ENCODE measurements around the gene DDC. TPM values are rescaled to one million over a fixed set of nuclear protein-coding genes. Genes with fewer than 3 reads are reported as not detected.

DDC gene
- polyA plus RNA-seq, 2 donors, result 0.18 to 0.37 TPM

DNA sequence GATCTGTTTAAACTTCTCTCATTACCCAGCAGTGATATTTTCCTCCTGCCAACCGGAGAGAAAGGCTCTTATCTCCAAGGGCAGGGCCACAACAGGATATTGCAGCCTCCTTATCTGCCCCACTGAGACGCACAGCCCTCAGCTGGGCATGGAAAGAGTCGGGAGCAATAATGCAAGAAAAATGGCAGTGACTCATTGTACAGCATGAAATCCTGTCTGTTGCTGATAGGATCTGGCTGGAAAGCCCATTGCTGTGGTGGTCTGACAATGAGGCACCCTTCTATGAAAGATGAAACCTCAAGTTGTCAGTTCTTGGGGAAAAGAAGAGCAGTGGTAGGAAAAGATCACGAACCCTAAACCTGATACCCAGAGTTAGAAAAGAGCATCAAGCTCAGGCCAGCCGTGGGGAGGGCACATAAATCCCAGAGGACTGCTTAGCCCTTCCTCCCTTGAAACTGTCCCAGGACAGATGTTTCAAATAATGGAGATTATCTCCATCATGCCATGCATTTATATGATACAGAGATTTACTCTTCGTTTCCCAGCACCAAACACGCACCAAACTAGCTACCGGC lies 68.0 kb downstream of the DDC start:
- Histone ChIP-seq H3K36me3 (ENCODE audit: control insufficient read depth in 2 of 2, insufficient read depth in 2 of 2, low read length in 1 of 2) (no peaks in the 10 kb centered on the region), H3K27me3 (ENCODE audit: control insufficient read depth in 1 of 2, insufficient read depth in 2 of 2, low read length in 2 of 2) (no peaks in the 10 kb centered on the region), H3K4me3 (ENCODE audit: low read depth in 1 of 2, low read length in 2 of 2) (no peak overlapping the region), H3K27ac (ENCODE audit: low read depth in 2 of 2, low read length in 1 of 2) (no peak overlapping the region), H3K9me3 (ENCODE audit: control insufficient read depth in 2 of 2, insufficient read depth in 1 of 2, low read depth in 1 of 2, low read length in 1 of 2) (peaks cover 0 to 2% of the 10 kb centered on the region in 2 donors), H3K4me1 (ENCODE audit: control insufficient read depth in 2 of 2, insufficient read depth in 2 of 2, low read length in 1 of 2) (peaks cover 0 to 3% of the 10 kb centered on the region in 2 donors)
- WGBS, 2 donors, result 65 to 75% methylated on average over 8 of the region's 8 CpGs

DNA sequence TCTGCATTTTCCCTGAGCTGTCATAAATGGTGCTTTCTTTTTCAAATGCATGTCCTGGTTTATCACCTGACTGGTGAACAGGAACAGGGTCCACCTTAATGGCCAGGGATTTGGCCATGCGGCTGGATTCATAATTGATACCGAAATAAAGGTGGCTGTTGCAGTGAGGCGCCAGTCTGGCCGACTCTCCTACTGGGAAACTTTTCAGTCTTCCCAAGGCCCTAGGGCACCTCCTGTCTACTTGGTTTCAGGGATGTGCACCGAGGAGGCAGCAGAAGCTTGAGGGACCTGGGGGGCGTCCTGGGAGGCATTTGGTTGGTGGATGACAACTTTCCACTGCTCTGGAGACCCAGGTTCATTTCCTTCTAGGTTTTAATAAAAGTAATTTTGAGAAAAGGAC lies 68.6 kb downstream of the DDC start:
- Histone ChIP-seq H3K9me3 (ENCODE audit: control insufficient read depth in 2 of 2, insufficient read depth in 1 of 2, low read depth in 1 of 2, low read length in 1 of 2) (peaks cover 0 to 2% of the 10 kb centered on the region in 2 donors), H3K27ac (ENCODE audit: low read depth in 2 of 2, low read length in 1 of 2) (no peak overlapping the region), H3K4me3 (ENCODE audit: low read depth in 1 of 2, low read length in 2 of 2) (no peak overlapping the region), H3K27me3 (ENCODE audit: control insufficient read depth in 1 of 2, insufficient read depth in 2 of 2, low read length in 2 of 2) (no peaks in the 10 kb centered on the region), H3K36me3 (ENCODE audit: control insufficient read depth in 2 of 2, insufficient read depth in 2 of 2, low read length in 1 of 2) (no peaks in the 10 kb centered on the region), H3K4me1 (ENCODE audit: control insufficient read depth in 2 of 2, insufficient read depth in 2 of 2, low read length in 1 of 2) (peaks cover 0 to 3% of the 10 kb centered on the region in 2 donors)
- WGBS, 2 donors, result 71 to 75% methylated on average over 6 of the region's 6 CpGs

DNA sequence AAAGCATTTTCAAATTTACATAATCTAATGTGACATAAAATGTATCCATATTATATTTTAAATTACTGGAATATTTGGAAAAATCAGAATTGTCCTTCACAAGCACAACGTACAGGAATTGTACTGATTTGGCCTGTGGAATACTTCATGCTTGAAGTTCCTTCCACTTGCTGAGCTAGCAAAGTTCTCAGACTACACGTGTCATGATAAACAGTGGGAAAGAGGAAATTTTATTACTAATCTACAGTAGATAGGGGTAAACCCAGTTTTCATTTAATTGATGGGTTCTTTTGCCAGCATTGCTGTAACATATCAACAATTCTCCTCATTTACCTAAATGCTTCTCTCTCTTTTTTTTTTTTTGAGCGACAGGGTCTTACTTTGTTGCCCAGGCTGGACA lies 69.5 kb downstream of the DDC start:
- Histone ChIP-seq H3K36me3 (ENCODE audit: control insufficient read depth in 2 of 2, insufficient read depth in 2 of 2, low read length in 1 of 2) (no peaks in the 10 kb centered on the region), H3K4me1 (ENCODE audit: control insufficient read depth in 2 of 2, insufficient read depth in 2 of 2, low read length in 1 of 2) (peaks cover 0 to 3% of the 10 kb centered on the region in 2 donors), H3K27me3 (ENCODE audit: control insufficient read depth in 1 of 2, insufficient read depth in 2 of 2, low read length in 2 of 2) (no peaks in the 10 kb centered on the region), H3K9me3 (ENCODE audit: control insufficient read depth in 2 of 2, insufficient read depth in 1 of 2, low read depth in 1 of 2, low read length in 1 of 2) (peaks cover 0 to 2% of the 10 kb centered on the region in 2 donors), H3K27ac (ENCODE audit: low read depth in 2 of 2, low read length in 1 of 2) (no peak overlapping the region), H3K4me3 (ENCODE audit: low read depth in 1 of 2, low read length in 2 of 2) (no peak overlapping the region)
- WGBS, 2 donors, result 74 to 78% methylated on average over 3 of the region's 3 CpGs

DNA sequence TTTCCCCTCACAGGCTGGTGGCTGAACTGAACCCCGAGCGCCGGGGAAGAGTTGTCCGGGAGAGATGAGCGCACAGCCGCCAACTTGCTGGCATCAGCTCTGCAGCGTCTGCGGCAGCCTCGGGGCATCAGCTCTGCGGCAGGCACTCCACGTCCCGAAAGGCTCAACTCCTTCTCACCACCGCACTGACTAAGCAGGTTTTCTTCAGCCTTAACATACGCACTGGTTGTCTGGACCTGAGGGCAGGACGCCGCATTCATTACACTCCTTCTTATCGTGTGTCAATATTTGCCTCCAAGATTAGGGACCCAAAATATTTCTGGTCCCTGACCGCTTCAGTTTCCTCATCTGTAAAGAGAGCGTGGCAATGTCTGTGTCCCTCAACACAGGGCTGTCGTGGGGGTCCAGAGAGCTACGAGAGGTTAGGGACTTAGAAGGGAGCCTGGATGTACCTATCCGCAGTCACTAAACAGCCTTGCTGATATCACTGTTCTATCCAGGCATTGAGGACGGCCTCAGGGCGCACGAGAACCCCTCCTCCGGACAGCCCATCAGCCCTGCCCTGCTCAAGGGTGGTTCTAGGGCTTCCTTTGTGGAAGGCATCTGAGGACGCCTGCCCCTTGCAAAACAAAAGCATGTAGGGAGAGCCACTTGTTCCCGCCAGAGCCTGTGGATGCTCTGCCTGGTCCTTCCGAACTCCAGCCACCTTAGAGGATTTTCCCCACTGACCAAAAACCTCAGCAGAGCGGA lies 72.3 kb downstream of the DDC start:
- Histone ChIP-seq H3K4me3 (ENCODE audit: low read depth in 1 of 2, low read length in 2 of 2) (no peak overlapping the region), H3K9me3 (ENCODE audit: control insufficient read depth in 2 of 2, insufficient read depth in 1 of 2, low read depth in 1 of 2, low read length in 1 of 2) (no peaks in the 10 kb centered on the region), H3K36me3 (ENCODE audit: control insufficient read depth in 2 of 2, insufficient read depth in 2 of 2, low read length in 1 of 2) (no peaks in the 10 kb centered on the region), H3K27ac (ENCODE audit: low read depth in 2 of 2, low read length in 1 of 2) (no peak overlapping the region), H3K27me3 (ENCODE audit: control insufficient read depth in 1 of 2, insufficient read depth in 2 of 2, low read length in 2 of 2) (no peaks in the 10 kb centered on the region), H3K4me1 (ENCODE audit: control insufficient read depth in 2 of 2, insufficient read depth in 2 of 2, low read length in 1 of 2) (no peaks in the 10 kb centered on the region)
- 93 to 94% methylated on average over 30 of the region's 30 CpGs for WGBS, 2 donors

DNA sequence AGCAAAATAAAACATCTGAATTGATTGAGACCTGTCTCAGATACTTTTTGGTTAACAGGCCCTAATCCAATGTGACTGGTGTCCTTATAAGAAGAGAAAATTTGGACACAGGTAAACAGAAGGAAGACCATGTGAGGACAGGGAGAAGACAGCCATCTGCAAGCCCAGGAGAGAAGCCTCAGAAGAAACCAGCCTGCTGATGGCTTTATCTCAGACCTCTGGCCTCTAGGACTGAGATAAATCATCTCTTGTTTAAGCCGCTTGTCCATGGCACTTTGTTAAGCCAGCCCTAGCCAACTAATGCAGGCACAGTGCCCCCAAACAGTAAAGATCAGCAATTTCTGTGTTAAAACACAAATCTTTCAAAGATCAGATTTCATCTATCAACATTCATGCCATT lies 73.3 kb downstream of the DDC start:
- H3K27ac ChIP-seq (ENCODE audit: low read depth in 2 of 2, low read length in 1 of 2), result no peak overlapping the region
- no peaks in the 10 kb centered on the region for H3K36me3 ChIP-seq (ENCODE audit: control insufficient read depth in 2 of 2, insufficient read depth in 2 of 2, low read length in 1 of 2)
- H3K4me3 ChIP-seq (ENCODE audit: low read depth in 1 of 2, low read length in 2 of 2), result no peak overlapping the region
- H3K9me3 ChIP-seq (ENCODE audit: control insufficient read depth in 2 of 2, insufficient read depth in 1 of 2, low read depth in 1 of 2, low read length in 1 of 2), result no peaks in the 10 kb centered on the region
- H3K4me1 ChIP-seq (ENCODE audit: control insufficient read depth in 2 of 2, insufficient read depth in 2 of 2, low read length in 1 of 2), result no peaks in the 10 kb centered on the region
- 78 to 80% methylated on average over 1 of the region's 1 CpG for WGBS, 2 donors
- H3K27me3 ChIP-seq (ENCODE audit: control insufficient read depth in 1 of 2, insufficient read depth in 2 of 2, low read length in 2 of 2), result no peaks in the 10 kb centered on the region

DNA sequence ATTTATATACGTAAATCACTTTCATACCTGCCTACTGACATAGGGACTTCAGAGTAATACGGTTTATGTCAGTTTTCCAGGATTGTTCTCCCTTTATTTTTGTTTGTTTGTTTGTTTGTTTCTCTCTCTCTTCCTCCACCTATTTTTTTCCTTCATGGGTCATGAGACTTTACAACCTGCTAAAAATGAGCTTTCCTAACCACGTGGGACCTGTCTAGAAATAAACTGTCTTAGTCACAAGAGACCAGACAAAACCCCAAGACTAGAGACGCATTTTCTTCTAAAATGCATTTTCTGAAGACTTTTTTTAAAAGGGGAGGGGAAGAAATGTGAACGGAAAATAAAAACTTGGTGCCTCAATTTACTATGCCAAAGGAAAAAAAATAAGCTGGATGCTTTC lies 74.0 kb downstream of the DDC start:
- Histone ChIP-seq H3K36me3 (ENCODE audit: control insufficient read depth in 2 of 2, insufficient read depth in 2 of 2, low read length in 1 of 2) (no peaks in the 10 kb centered on the region), H3K9me3 (ENCODE audit: control insufficient read depth in 2 of 2, insufficient read depth in 1 of 2, low read depth in 1 of 2, low read length in 1 of 2) (no peaks in the 10 kb centered on the region), H3K27me3 (ENCODE audit: control insufficient read depth in 1 of 2, insufficient read depth in 2 of 2, low read length in 2 of 2) (no peaks in the 10 kb centered on the region), H3K27ac (ENCODE audit: low read depth in 2 of 2, low read length in 1 of 2) (no peak overlapping the region), H3K4me1 (ENCODE audit: control insufficient read depth in 2 of 2, insufficient read depth in 2 of 2, low read length in 1 of 2) (no peaks in the 10 kb centered on the region), H3K4me3 (ENCODE audit: low read depth in 1 of 2, low read length in 2 of 2) (no peak overlapping the region)
- WGBS, 2 donors, result 65 to 67% methylated on average over 5 of the region's 5 CpGs

DNA sequence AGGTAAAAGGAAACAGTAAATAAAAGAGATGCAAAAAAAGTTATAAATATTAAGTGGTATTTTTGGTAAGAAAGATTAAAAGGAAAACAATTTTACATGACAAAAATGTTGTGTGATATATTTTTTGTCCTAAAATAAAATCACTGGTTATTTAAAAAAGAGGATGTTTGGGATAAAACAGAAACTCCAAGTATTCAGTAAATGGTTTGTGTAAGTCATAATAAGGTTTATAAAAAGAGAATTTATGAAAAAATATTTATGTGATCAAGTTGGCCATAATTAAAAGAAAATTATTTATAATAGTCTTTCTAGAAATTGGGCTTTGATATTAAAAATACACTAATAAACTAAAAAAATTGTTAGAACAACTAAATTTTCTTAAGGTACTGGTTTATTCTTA lies 76.8 kb downstream of the DDC start:
- H3K4me3 ChIP-seq (ENCODE audit: low read depth in 1 of 2, low read length in 2 of 2), result no peak overlapping the region
- H3K27ac ChIP-seq (ENCODE audit: low read depth in 2 of 2, low read length in 1 of 2), result no peak overlapping the region
- no peaks in the 10 kb centered on the region for H3K36me3 ChIP-seq (ENCODE audit: control insufficient read depth in 2 of 2, insufficient read depth in 2 of 2, low read length in 1 of 2)
- no peaks in the 10 kb centered on the region for H3K27me3 ChIP-seq (ENCODE audit: control insufficient read depth in 1 of 2, insufficient read depth in 2 of 2, low read length in 2 of 2)
- H3K9me3 ChIP-seq (ENCODE audit: control insufficient read depth in 2 of 2, insufficient read depth in 1 of 2, low read depth in 1 of 2, low read length in 1 of 2), result no peaks in the 10 kb centered on the region
- no peaks in the 10 kb centered on the region for H3K4me1 ChIP-seq (ENCODE audit: control insufficient read depth in 2 of 2, insufficient read depth in 2 of 2, low read length in 1 of 2)

DNA sequence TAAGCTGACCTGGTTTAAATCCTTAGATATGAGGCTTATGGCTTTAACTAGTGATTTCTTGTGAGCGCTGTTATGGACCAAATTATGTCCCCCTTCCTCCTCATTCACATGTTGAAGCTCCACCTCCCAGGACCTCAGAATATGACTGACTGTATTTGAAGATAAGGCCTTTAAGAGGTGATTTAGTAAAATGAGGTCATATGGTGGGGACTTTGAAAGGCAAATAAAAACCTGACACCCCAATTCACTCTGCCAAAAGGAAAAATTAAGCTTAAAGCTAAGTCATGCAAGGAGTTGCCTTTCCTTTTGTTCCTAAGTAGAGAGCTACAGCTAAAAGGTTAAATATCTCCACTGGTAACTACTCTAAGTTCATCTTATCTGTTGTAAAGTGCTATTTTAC lies 78.7 kb downstream of the DDC start:
- Histone ChIP-seq H3K27me3 (ENCODE audit: control insufficient read depth in 1 of 2, insufficient read depth in 2 of 2, low read length in 2 of 2) (no peaks in the 10 kb centered on the region), H3K36me3 (ENCODE audit: control insufficient read depth in 2 of 2, insufficient read depth in 2 of 2, low read length in 1 of 2) (no peaks in the 10 kb centered on the region), H3K27ac (ENCODE audit: low read depth in 2 of 2, low read length in 1 of 2) (no peak overlapping the region), H3K9me3 (ENCODE audit: control insufficient read depth in 2 of 2, insufficient read depth in 1 of 2, low read depth in 1 of 2, low read length in 1 of 2) (no peaks in the 10 kb centered on the region), H3K4me3 (ENCODE audit: low read depth in 1 of 2, low read length in 2 of 2) (no peak overlapping the region), H3K4me1 (ENCODE audit: control insufficient read depth in 2 of 2, insufficient read depth in 2 of 2, low read length in 1 of 2) (no peaks in the 10 kb centered on the region)
- WGBS, 2 donors, result 95% methylated on average over 1 of the region's 1 CpG

DNA sequence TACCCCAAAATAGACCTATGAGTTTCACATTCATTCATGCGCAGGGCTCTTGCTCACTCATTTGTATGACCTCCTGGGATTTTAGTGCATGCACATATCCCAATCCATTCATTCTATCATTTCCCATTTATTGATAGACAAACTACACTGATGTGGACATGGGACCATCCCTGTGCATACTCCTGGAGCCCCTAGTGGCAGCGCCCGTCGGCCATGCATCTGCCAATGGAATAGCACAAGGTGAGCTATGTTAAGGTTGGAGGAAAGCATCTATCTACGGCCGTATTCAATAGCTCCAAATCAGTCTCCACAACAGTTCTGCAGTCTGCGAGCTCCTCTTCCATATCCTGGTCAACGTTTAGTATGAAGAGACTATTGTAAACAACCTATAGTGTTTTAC lies 83.3 kb downstream of the DDC start:
- H3K27ac ChIP-seq (ENCODE audit: low read depth in 2 of 2, low read length in 1 of 2), result no peak overlapping the region
- H3K4me1 ChIP-seq (ENCODE audit: control insufficient read depth in 2 of 2, insufficient read depth in 2 of 2, low read length in 1 of 2), result no peaks in the 10 kb centered on the region
- 88 to 92% methylated on average over 8 of the region's 8 CpGs for WGBS, 2 donors
- no peaks in the 10 kb centered on the region for H3K9me3 ChIP-seq (ENCODE audit: control insufficient read depth in 2 of 2, insufficient read depth in 1 of 2, low read depth in 1 of 2, low read length in 1 of 2)
- no peaks in the 10 kb centered on the region for H3K36me3 ChIP-seq (ENCODE audit: control insufficient read depth in 2 of 2, insufficient read depth in 2 of 2, low read length in 1 of 2)
- no peak overlapping the region for H3K4me3 ChIP-seq (ENCODE audit: low read depth in 1 of 2, low read length in 2 of 2)
- H3K27me3 ChIP-seq (ENCODE audit: control insufficient read depth in 1 of 2, insufficient read depth in 2 of 2, low read length in 2 of 2), result no peaks in the 10 kb centered on the region

DNA sequence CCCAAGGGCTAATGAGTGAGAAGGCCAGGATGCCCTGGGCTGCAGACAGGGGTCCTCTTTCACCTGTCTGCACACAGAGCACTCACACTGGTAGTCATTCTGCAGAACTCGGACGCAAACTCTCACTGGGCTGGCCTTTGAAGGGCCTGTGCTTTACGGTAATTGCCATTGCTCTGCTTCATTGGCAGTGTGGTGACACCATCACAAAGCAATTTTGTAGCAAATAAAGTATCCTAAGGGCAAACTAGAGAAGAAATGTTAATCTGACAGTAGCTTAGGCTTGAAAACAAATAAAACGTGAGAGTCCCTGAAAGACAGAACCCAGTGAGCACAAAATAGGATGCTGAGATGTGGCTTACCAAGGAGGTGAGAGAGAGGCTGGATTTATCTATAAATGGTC lies 84.4 kb downstream of the DDC start:
- WGBS, 2 donors, result 38 to 48% methylated on average over 4 of the region's 4 CpGs

More for the DNA sequence above, 84.4 kb downstream of the DDC start:
- no peaks in the 10 kb centered on the region for H3K9me3 ChIP-seq (ENCODE audit: control insufficient read depth in 2 of 2, insufficient read depth in 1 of 2, low read depth in 1 of 2, low read length in 1 of 2)
- H3K4me1 ChIP-seq (ENCODE audit: control insufficient read depth in 2 of 2, insufficient read depth in 2 of 2, low read length in 1 of 2), result no peaks in the 10 kb centered on the region
- H3K36me3 ChIP-seq (ENCODE audit: control insufficient read depth in 2 of 2, insufficient read depth in 2 of 2, low read length in 1 of 2), result no peaks in the 10 kb centered on the region
- no peak overlapping the region for H3K4me3 ChIP-seq (ENCODE audit: low read depth in 1 of 2, low read length in 2 of 2)
- H3K27ac ChIP-seq (ENCODE audit: low read depth in 2 of 2, low read length in 1 of 2), result no peak overlapping the region
- H3K27me3 ChIP-seq (ENCODE audit: control insufficient read depth in 1 of 2, insufficient read depth in 2 of 2, low read length in 2 of 2), result no peaks in the 10 kb centered on the region
